ENCODE results near the gene NKX6-1.

The NKX6-1 gene

GRCh38 chr4:84498935-84499623 is at the start of gene NKX6-1:
Gene NKX6-1 (minus strand): TSS chr4:84499292. CDS start chr4:84498228, 1,064 bp downstream.
- DNase-seq (ENCODE audit: low read depth in 2 of 2): no peak

DNA sequence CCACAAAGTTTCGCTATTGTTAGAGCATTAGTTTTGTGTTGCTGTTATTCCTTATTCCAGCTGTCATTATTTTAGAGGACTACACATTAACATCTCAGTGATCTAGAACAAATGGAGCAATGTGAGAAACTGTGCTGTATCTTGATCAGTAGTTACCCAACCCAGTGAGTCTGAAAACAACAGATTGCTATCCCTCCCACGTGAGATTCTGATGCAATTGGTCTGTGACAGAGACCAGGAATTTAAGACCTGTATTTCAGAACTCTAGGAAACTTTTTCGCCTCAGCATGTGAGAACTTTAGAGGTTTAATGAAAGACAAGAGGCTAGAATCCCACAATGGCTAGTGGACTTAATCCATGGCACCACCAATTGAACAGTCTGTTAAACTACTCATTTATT is 48.1 kb upstream of the NKX6-1 start:
- no peak for DNase-seq (ENCODE audit: low read depth in 2 of 2)

- no peak for DNase-seq (ENCODE audit: low read depth in 2 of 2)
Observed at GRCh38 chr4:84545093-84545492, 46.0 kb upstream of the NKX6-1 start.

- no peak for DNase-seq (ENCODE audit: low read depth in 2 of 2)
Observed at GRCh38 chr4:84535901-84536300, 36.8 kb upstream of the NKX6-1 start.

DNA sequence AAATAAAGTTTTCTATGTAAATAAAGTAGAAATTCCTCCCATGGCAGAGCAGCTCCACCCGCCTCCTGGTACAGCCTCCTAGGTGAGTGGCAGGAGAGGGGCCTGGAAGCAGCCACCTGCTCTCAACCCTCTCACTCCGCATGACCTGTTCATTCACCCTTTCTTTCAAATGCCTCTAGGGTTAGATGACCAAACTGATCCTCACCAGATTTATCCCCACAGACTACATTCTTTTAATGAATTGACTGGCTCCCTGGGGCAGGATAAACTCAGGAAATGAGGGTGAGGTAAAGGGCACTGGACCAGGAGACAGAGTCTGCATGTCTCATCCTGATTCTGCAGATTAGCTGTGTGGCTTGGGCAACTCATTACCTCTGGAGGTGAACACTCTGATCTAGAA is 32.6 kb upstream of the NKX6-1 start:
- DNase-seq (ENCODE audit: low read depth in 2 of 2): no peak

DNA sequence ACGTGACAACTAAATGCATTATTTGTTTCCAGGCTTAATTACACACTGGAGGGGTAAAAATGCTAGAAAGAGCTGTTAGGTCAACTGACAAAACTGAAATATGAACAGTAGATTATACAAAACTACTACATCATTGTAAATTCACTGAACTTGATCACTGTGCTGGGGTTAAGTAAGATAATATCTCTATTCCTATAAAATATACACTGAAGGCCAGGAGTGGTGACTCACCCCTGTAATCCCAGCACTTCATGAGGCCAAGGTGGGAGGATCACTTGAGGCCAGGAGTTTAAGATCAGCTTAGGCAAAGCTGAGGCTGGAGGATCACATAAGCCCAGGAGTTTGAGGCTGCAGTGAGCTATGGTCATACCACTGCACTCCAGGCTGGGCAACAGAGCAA is 31.8 kb upstream of the NKX6-1 start:
- no peak for DNase-seq (ENCODE audit: low read depth in 2 of 2)

DNA sequence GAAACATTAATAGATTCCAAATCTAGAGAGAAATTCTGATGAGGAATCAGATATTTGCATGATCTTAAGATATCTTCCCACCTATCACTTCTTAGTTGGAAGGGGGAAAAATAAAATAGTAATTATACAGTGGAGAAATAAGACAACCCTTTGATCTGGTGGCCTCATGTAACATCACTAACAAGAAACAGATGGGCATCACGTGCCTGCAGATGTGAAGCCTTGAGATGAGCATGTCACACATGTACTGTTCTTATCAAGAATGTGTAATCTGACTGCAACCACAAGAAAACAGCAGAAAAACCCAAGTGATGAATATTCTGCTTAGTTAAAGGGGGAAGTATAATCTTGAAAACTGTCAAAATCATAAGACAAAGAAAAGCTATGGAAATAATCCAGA is 31.4 kb upstream of the NKX6-1 start:
- no peak for DNase-seq (ENCODE audit: low read depth in 2 of 2)

DNA sequence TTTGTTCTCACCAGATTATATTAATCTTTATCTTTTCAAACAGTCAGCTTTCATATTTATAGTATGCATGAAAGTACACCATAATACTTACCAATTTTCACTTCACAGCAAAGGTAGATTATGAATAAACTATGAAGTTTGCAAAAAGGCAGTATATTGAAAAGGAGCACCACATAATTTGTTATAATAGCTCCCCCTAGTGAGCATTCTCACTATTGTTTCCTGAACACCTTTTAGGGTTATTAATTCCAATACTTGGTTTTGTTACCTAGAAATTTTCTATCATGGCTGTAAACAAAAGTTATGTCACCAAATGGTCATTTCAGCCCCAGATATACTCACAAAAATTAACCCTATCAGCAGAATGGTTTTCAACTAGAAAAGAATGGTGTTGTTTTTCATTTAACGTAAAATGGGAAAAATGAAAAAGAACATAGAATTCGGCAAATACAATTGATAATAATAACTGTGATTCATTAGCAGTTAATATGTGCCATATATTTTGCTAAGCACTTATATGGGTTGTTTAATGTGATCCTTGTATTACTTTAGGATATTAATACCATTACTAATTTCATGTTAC is 30.2 kb upstream of the NKX6-1 start:
- DNase-seq (ENCODE audit: low read depth in 2 of 2): no peak

DNA sequence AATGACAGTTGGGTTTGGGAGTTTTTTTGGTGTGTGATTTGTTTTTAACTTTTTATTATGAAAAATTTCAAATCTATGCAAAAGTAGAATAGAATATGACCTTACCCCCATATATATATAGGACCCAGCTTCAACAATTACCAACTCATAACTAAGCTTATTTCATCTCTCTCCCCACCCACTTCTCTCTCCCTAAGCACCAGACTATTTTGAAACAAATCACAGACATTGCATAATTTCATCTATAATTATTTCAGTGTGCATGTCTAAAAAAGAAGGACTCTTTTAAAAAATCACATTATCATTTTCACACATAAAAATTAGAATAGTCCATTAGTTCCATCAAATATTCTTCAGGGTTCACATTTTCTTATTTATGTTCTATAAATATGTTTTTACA is 28.3 kb upstream of the NKX6-1 start:
- no peak for DNase-seq (ENCODE audit: low read depth in 2 of 2)

DNA sequence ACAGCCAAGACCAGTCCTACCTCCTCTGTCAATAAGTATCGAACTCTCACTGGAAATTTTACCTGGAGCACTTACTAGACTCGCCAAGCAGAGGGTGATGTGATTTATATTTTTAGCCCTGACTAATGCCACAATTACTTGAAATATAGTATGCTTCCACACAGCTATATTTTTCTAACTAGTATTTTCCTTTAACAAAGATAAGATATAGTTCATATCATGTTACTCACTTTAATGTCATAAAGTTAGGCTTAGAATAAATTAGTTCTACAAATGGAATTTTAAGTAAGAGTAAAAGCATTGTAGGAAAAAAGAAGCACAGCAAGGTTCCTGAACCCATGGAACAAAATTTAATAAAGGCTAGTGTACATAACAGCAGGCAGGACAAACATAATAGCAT is 16.0 kb upstream of the NKX6-1 start:
- DNase-seq (ENCODE audit: low read depth in 2 of 2): no peak

DNA sequence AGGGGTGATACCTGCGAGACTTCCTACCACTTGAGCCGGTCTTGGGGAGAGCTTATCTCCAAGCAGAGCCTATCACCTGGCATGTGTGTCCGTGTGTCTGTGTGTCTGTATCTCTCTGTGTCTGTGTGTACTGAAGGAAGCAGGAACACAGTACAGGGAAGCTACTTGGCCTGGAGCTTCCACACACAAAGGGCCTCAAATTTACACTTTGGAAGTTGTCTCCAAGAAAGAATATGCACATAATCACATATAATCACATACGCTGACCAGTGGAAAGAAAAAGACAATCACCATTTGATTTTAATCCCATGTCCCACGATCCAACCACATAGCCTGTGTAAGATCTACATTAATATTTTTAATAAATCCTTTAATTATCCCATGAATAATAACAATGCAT is 13.2 kb upstream of the NKX6-1 start:
- DNase-seq (ENCODE audit: low read depth in 2 of 2): no peak

GRCh38 chr4:84511703-84512102 is 12.6 kb upstream of the NKX6-1 start:
- DNase-seq (ENCODE audit: low read depth in 2 of 2): no peak

- DNase-seq (ENCODE audit: low read depth in 2 of 2): no peak
Observed at GRCh38 chr4:84507941-84508340, 8.8 kb upstream of the NKX6-1 start.

- DNase-seq (ENCODE audit: low read depth in 2 of 2): no peak
Observed at GRCh38 chr4:84504821-84505220, 5.7 kb upstream of the NKX6-1 start.

DNA sequence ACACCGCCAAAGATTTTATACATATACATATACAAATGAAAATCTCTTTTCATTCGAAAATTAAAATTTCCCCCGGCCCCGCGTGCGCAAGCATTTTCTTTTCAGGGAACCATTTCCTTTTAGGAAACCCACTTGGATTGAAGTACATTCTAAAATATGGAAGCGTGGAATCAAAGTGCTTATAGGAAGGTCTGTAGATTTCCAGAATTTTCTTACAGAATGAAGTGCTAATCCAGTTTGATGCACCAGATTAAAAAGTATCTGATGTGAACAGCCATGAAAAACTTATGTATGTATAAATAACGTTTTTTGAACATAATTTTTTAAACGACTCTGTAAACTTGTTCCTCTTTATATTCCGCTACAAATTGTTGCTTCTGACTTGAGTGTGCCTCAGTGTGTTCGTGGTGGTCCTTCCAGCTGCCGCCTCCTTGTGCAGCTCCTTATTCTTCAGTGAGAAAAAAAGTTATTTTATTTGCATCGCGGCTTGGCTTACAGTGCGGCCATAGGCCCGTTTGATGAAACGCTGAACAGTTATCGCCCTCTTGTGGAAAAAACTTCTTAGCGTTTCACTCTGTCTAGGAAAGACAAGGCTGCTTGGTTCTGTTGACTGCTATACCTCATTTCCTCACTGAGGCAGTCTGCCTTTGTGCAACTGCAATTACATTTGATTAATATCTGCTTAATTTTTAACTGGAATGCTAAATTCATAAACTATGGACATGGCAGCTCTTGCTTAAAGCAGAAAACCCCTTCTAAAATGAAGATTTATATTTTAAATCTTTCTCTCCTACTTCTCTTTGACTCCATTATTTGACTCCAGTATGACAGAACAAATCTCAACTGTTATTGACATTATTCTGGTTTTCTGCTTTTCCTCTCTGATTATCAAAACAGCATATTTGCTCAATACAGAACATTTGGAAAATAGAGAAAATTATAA is 4.7 kb upstream of the NKX6-1 start:
- DNase-seq (ENCODE audit: low read depth in 2 of 2): peak; percentile 20 to 26

- DNase-seq (ENCODE audit: low read depth in 2 of 2): no peak
Observed at GRCh38 chr4:84502955-84503373, 3.9 kb upstream of the NKX6-1 start.

GRCh38 chr4:84502333-84502954 is 3.4 kb upstream of the NKX6-1 start:
- no peak for DNase-seq (ENCODE audit: low read depth in 2 of 2)

DNA sequence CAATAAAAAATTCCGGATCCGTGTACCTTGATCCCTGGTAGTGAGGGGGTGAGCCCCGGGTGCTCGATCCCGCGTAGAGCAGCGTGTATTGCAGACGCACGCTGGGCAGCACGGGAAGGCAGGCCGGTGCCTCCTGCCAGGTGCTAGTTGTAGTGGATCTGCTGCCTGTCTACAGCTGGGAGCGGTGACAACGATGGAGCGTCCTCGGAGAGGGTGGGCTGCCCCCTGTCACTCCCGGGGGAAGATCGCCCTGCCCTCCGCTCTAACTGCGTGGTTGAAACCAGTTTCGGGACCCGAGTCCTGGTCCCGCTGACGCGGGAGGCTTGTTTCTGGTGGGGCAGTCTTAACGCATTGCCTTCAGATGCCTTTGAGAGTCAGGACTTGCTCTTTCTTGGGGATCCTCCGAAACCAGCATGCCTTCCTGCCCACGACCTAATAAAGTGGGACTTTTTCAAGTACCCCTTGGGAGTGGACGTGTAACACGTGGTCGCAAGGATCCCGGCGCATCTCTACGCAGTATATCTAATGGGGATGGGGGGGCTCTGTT is 2.7 kb upstream of the NKX6-1 start:
- DNase-seq (ENCODE audit: low read depth in 2 of 2): no peak

- no peak for DNase-seq (ENCODE audit: low read depth in 2 of 2)
Observed at GRCh38 chr4:84501202-84501503, 2.1 kb upstream of the NKX6-1 start.

DNA sequence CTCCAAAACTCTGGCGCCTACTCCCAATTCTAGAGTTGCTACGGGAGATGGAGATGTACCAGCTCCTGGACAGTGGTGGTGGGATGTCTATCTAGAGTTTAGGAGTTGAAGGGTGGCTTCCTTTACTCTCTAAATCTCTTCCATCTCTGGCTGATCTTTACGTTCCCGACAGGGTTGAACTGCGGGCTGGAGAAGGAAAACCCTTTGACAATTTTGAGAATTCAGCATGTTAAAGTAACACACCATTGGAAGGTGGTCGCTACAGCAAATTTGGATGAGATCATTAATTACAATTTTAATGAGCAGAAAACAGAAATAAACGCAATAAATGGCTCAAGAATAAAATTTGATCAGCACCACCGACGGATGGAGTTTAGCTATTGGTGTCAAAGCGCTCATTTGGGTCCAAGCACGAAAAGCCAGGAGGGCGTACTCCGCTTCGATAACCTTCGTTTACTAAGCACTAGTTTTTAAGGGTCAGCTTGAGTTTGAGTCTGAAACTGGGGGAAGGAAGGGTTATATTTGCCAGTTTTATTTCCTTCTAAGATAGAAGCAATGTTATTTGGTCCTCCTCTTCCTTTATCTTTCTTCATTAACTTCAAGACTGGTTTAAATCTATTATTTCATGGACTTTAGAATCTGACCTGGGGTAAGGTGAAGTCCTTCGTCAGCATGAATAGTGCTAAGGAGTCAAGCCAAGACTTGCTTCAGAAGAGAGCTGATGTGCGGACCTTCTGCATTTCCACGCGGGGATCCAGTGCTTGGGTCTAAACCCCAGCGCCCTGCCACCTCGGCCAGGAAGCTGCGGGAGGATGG is 1.5 kb upstream of the NKX6-1 start:
- no peak for DNase-seq (ENCODE audit: low read depth in 2 of 2)

DNA sequence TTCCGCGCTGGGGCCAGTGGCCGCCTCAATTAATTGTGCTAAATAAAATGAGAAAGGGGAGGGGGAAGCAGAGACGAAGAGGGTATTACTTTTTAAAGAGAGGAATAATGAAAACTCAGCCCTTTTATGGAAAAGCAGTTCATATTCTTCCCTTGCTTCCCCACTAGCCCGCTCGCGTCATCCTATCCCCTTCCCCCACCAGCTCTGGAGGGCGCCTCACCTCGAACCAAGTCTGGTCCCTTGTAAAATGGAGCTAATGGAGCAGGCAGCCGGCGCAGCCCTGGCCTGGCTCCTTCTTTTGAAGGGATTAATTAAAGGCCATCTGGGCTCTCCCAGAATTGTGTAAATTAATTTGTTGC is 511 bp upstream of the NKX6-1 start:
- DNase-seq (ENCODE audit: low read depth in 2 of 2): no peak

All from fibroblast of skin of left biceps (primary cell).